Neutrophil (primary cell): Measurements from ENCODE around the gene CLMN.

ENCODE experiments used
- H3K27ac ChIP-seq: fragments of 200-600 bp; sonication (generic); 2 replicates; pipeline ENCODE4 v1.5.1; 2016; ENCODE audit warnings: mild to moderate bottlenecking, moderate library complexity
- H3K27me3 ChIP-seq: fragments of 200-600 bp; sonication (generic); 2 replicates; pipeline ENCODE4 v1.6.0; 2016; ENCODE audit warnings: mild to moderate bottlenecking
- H3K36me3 ChIP-seq: fragments of 200-600 bp; sonication (generic); 2 replicates; pipeline ENCODE4 v1.5.1; 2017
- H3K4me1 ChIP-seq, 2 experiments: fragments of 200-600 bp in 1 of 2; sonication (generic) in 1 of 2; 1 replicate in 1 of 2; 2 replicates in 1 of 2; pipeline versions ENCODE4 v1.5.1 to v1.6.1; 2013 to 2016; ENCODE audit warnings: low read depth in 1 of 2, low read length in 1 of 2, mild to moderate bottlenecking in 1 of 2, moderate library complexity in 1 of 2; ENCODE audit not compliant: control insufficient read depth in 1 of 2, insufficient read depth in 1 of 2
- H3K4me3 ChIP-seq, 2 experiments: fragments of 200-600 bp in 1 of 2; sonication (generic) in 1 of 2; 1 replicate in 1 of 2; 2 replicates in 1 of 2; pipeline ENCODE4 v1.5.1; 2013 to 2016; ENCODE audit warnings: low read depth in 1 of 2, low read length in 1 of 2, mild to moderate bottlenecking in 1 of 2, moderate library complexity in 1 of 2
- H3K9me3 ChIP-seq: fragments of 200-600 bp; sonication (generic); 2 replicates; pipeline ENCODE4 v1.5.1; 2016
- TF ChIP-seq, protein P1 (sequence below): fragments of 200-600 bp; sonication (generic); IDR thresholded peaks from 2 replicates; pipeline ENCODE4 v1.5.1; 2016; ENCODE audit warnings: antibody characterized with exemption

CLMN gene

DNA sequence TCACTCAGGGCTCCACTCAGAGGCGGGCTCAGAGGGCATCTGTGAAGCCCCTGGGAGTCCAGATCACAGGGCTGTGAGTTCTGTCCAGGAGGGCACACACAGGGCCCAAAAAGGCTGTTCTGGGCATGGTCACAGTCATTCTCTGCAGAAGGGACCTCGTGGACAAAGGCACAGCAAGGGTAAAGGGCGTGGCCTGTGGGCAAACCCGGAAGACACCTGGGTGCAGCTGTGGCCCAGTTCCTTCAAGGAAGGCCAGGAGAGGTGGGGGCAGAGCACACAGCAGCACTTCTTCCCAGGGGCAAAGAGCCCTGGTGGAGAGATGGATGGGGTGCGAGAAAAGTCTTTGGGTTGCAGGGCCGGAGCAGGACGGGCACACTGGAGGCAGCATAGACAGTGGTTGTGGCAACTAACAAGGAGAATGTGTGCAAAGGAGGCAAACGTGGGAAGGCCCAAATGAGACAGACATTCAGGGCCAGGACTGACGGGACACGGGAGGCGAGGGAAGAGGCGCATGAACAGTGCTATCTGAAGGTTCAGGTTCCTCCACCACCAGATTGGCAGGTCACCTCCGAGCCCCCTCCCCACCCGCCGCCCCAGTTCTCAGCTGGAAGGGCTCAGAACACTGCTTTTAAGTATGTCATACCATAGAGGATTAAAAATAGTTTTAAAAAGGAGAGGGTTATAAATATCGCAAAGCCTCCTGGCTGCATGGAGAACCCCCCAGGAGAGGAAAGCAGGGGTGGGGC, 8.9 kb downstream of the CLMN start:
- Histone ChIP-seq H3K4me1 (peaks cover 4 to 8% of the 10 kb centered on the region in 2 experiments), H3K36me3 (no peaks in the 10 kb centered on the region), H3K4me3 (no peak overlapping the region), H3K9me3 (no peaks in the 10 kb centered on the region), H3K27me3 (peaks cover 3% of the 10 kb centered on the region), H3K27ac (no peak overlapping the region)
- TF ChIP-seq, protein P1, sequence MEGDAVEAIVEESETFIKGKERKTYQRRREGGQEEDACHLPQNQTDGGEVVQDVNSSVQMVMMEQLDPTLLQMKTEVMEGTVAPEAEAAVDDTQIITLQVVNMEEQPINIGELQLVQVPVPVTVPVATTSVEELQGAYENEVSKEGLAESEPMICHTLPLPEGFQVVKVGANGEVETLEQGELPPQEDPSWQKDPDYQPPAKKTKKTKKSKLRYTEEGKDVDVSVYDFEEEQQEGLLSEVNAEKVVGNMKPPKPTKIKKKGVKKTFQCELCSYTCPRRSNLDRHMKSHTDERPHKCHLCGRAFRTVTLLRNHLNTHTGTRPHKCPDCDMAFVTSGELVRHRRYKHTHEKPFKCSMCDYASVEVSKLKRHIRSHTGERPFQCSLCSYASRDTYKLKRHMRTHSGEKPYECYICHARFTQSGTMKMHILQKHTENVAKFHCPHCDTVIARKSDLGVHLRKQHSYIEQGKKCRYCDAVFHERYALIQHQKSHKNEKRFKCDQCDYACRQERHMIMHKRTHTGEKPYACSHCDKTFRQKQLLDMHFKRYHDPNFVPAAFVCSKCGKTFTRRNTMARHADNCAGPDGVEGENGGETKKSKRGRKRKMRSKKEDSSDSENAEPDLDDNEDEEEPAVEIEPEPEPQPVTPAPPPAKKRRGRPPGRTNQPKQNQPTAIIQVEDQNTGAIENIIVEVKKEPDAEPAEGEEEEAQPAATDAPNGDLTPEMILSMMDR: no peak

DNA sequence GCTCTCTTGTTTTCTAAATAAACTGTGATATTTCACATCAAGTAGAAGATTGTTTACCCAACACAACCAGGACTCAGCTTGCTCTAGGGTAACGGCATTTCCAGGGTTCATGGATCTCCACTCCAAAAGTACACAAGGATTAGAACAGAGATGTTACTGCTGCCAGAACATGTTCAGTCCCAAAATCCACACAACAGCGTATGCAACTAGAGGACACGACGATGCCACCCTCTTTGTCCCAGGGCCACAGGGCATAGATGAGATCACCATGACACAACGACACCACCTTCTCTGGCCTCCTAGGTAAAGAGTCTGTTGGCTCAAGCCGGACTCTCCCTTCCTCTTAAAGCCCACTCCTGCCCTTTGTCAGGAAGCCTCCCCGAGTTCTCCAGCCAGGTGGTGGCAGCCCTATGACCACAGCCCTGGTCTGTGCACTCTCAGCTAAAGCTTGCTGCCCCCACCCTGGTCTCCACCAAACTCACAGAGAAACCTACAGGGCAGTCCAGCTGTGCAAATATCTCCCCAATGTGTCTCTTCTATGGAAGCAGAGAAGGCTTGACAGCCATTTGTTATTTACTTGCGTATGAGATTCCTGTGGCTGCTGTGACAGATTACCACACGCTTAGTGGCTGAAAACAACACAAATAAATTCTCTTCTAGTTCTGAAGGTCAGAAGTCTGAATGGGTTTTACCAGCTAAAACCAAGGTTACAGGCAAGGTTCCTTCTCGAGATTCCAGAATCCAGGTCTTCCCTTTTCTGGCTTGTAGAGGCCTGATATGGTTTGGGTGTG, 10.3 kb downstream of the CLMN start:
- no peak overlapping the region for H3K27ac ChIP-seq
- H3K4me3 ChIP-seq: no peak overlapping the region
- TF ChIP-seq, protein P1: no peak
- peaks cover 4 to 8% of the 10 kb centered on the region in 2 experiments for H3K4me1 ChIP-seq
- H3K36me3 ChIP-seq: no peaks in the 10 kb centered on the region
- no peaks in the 10 kb centered on the region for H3K9me3 ChIP-seq
- no peaks in the 10 kb centered on the region for H3K27me3 ChIP-seq

DNA sequence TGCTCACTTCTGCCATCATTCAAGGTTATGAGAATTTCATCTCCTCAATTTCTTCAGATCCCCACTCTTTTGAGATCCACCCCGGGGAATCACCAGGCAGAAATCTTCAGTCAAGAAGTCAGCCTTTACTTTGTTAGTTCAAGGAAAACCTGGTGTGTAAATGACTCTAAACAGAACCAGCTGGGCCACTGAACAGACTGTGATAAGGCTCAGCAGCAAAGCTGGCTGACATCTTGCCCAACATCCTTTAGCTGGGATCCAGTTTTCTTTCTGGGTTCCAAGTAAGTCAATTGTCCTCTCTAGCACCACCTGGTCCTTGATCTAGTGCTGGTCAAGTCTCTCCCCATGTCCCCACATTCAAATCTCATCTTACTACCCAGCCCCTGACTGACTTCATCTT, 11.6 kb downstream of the CLMN start:
- no peaks in the 10 kb centered on the region for H3K27me3 ChIP-seq
- no peak overlapping the region for H3K4me3 ChIP-seq
- no peaks in the 10 kb centered on the region for H3K9me3 ChIP-seq
- H3K4me1 ChIP-seq: no peaks in the 10 kb centered on the region
- H3K27ac ChIP-seq: no peak overlapping the region
- TF ChIP-seq, protein P1: no peak
- no peaks in the 10 kb centered on the region for H3K36me3 ChIP-seq

DNA sequence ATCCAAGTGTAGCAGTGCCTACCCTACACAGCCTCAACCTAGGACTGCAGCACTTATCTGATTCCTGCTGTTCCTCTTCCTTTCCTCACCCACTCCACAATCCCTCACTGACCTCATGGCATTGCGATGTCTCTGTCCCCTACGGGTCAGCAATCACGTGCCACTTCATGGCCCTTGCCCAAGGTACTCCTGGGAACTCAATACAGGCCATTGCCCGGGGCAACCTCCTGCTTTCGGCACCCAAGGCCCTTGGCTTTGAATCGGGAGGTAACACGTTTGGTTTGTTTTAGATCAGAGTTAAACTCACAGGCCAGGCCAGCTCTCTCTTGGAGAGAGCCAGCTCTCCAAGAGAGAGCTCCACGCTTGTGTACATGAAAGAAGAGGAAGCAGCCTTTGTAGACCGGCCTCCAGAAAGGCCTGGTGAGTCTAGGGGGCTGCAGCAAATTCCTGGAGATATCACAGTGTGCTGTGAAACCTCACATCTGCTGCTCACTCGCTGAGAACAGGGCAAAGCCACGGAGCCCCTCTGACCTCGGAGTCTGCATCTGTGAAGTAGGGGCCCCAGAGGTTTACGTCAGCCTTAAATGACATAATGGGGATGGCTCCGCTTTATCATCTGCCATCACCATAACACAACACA, 12.2 kb downstream of the CLMN start:
- no peak overlapping the region for H3K27ac ChIP-seq
- TF ChIP-seq, protein P1: no peak
- no peaks in the 10 kb centered on the region for H3K9me3 ChIP-seq
- H3K4me3 ChIP-seq: no peak overlapping the region
- no peaks in the 10 kb centered on the region for H3K36me3 ChIP-seq
- no peaks in the 10 kb centered on the region for H3K27me3 ChIP-seq
- H3K4me1 ChIP-seq: no peaks in the 10 kb centered on the region

DNA sequence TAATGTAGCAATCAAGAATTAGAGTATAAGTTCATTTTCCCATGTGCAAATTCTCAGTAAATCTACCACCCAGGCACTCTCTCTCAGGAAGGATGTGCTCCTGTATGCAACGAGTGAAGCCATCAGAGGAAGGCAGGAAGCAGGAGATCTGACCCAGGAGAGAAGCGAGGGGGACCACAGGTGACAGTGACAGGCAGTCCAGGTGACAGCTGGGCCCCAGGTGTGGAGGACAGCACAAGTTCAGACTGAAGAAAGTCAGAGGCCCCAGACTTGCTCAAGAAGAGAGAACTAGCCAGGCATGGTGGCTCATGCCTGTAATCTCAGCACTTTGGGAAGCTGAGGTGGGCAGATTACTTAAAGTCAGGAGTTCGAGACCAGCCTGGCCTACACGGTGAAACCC, 13.8 kb downstream of the CLMN start:
- Histone ChIP-seq H3K27ac (no peak overlapping the region), H3K9me3 (no peaks in the 10 kb centered on the region), H3K27me3 (no peaks in the 10 kb centered on the region), H3K4me3 (no peak overlapping the region), H3K4me1 (no peaks in the 10 kb centered on the region), H3K36me3 (no peaks in the 10 kb centered on the region)
- TF ChIP-seq, protein P1: no peak
